Measurements from ENCODE around the gene ACAT2. TPM values are rescaled to one million over a fixed set of nuclear protein-coding genes. Genes with fewer than 3 reads are reported as not detected.

ACAT2 gene
- total RNA-seq, 6 experiments from 2014 or later: 11.2 to 120 (median 52.2) TPM

DNA sequence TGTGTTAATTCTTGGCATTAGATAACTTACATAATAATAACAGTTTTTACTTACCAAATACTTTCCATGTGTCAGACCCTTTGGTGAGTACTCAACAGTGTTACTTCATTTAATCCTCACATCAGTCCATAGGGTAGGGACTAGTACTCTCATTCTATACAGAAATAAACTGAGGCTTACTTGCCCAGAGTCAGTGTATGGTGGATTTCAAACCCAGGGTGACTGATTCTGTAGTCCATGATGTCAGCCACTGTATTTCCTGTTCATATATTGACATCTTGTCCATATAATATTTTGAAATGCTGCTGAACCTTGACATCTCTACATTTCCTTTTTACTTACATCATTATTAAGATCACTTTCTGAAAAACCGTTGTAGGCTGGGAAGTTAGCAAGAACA is 35.7 kb downstream of the ACAT2 start:
- ATAC-seq (no peak), DNase-seq (no peak)
- intact Hi-C loops (cut with DNase I): no loop called here
- H3K36me3 ChIP-seq: peaks cover 3 to 40% (median 20%) of the 10 kb centered on the region in 4 donors
- no peaks in the 10 kb centered on the region for H3K27me3 ChIP-seq
- no peaks in the 10 kb centered on the region for H3K9me3 ChIP-seq
- WGBS (ENCODE audit: insufficient coverage, low coverage, low lambda C conversion rate, missing lambda C conversion rate): 25% methylated on average over 1 of the region's 1 CpG
- H3K4me3 ChIP-seq: no peak overlapping the region
- no peak overlapping the region for H3K27ac ChIP-seq
- no peak for TF ChIP-seq POLR2A (IDR thresholded peaks at IDR 0.05)
- H3K4me1 ChIP-seq: peaks cover 0 to 5% (median 0%) of the 10 kb centered on the region in 4 donors

- Histone ChIP-seq H3K36me3 (peaks cover 3 to 33% (median 15%) of the 10 kb centered on the region in 4 donors), H3K27me3 (no peaks in the 10 kb centered on the region), H3K4me3 (no peak within 1 kb of the TSS), H3K4me1 (peaks cover 0 to 2% (median 0%) of the 10 kb centered on the region in 4 donors), H3K9me3 (no peaks in the 10 kb centered on the region), H3K27ac (no peak within 1 kb of the TSS)
- TF ChIP-seq, protein P1, sequence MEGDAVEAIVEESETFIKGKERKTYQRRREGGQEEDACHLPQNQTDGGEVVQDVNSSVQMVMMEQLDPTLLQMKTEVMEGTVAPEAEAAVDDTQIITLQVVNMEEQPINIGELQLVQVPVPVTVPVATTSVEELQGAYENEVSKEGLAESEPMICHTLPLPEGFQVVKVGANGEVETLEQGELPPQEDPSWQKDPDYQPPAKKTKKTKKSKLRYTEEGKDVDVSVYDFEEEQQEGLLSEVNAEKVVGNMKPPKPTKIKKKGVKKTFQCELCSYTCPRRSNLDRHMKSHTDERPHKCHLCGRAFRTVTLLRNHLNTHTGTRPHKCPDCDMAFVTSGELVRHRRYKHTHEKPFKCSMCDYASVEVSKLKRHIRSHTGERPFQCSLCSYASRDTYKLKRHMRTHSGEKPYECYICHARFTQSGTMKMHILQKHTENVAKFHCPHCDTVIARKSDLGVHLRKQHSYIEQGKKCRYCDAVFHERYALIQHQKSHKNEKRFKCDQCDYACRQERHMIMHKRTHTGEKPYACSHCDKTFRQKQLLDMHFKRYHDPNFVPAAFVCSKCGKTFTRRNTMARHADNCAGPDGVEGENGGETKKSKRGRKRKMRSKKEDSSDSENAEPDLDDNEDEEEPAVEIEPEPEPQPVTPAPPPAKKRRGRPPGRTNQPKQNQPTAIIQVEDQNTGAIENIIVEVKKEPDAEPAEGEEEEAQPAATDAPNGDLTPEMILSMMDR (IDR thresholded peaks at IDR 0.05): no peak
- TF ChIP-seq POLR2A (IDR thresholded peaks at IDR 0.05): no peak
- ATAC-seq: peak in 1 of 4 donors; percentile 19
- intact Hi-C loops (cut with DNase I): no loop called here
- WGBS (ENCODE audit: insufficient coverage, low coverage, low lambda C conversion rate, missing lambda C conversion rate): 95% methylated on average over 13 of the region's 50 CpGs
- DNase-seq: no peak
Measured at GRCh38 chr6:159800141-159800865, 38.5 kb downstream of the ACAT2 start, which contains the start of gene PNLDC1. Gene PNLDC1 (plus strand): TSS chr6:159800276. CDS start chr6:159800308, 32 bp downstream.

DNA sequence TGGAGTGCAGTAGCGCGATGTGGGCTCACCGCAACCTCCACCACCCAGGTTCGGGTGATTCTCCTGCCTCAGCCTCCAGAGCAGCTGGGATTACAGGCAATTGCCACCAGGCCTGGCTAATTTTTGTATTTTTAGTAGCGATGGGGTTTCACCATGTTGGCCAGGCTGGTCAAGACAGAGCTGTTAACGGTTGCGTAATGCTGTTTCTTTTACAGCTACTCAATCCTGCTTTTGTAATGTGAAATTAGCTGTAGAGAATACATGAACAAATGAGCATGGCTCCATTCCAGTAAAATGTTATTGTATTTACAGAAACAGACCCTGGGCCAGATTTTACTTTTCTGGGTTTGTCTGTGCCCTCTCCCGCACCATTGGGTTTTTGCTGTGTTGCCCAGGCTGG is 40.1 kb downstream of the ACAT2 start:
- Histone ChIP-seq H3K4me1 (peaks cover 0 to 9% (median 0%) of the 10 kb centered on the region in 4 donors), H3K4me3 (no peak overlapping the region), H3K36me3 (peaks cover 3 to 25% (median 12%) of the 10 kb centered on the region in 4 donors), H3K27me3 (no peaks in the 10 kb centered on the region), H3K9me3 (no peaks in the 10 kb centered on the region), H3K27ac (no peak overlapping the region)
- 82% methylated on average over 7 of the region's 8 CpGs for WGBS (ENCODE audit: insufficient coverage, low coverage, low lambda C conversion rate, missing lambda C conversion rate)
- no peak for DNase-seq
- intact Hi-C loops (cut with DNase I): no loop called here
- TF ChIP-seq, protein P1 (IDR thresholded peaks at IDR 0.05): no peak
- no peak for TF ChIP-seq POLR2A (IDR thresholded peaks at IDR 0.05)
- ATAC-seq: no peak

DNA sequence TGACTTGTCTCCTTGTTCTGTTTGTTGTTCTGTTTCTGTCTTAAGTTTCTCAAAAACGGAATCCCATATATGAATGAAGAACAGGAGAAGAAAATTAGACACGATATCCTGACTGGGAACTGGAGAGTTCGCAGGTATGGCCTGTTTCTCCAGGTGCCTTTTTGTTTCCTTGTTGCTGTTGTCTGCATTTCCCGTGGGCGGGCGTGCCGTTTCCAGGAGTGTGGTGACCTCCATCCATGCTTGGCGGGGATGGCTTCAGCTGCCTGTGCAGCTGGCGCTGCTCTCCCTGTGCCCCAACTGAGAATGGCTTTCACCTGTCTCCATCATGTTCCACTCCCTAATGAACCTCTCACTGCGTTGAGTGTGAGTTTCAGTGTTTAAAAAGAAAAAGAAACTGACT is 42.7 kb downstream of the ACAT2 start:
- H3K36me3 ChIP-seq: no peaks in the 10 kb centered on the region
- DNase-seq: no peak
- no peaks in the 10 kb centered on the region for H3K27me3 ChIP-seq
- 83% methylated on average over 10 of the region's 10 CpGs for WGBS (ENCODE audit: insufficient coverage, low coverage, low lambda C conversion rate, missing lambda C conversion rate)
- H3K27ac ChIP-seq: no peak overlapping the region
- TF ChIP-seq POLR2A (IDR thresholded peaks at IDR 0.05): no peak
- TF ChIP-seq, protein P1 (IDR thresholded peaks at IDR 0.05): no peak
- peaks cover 0 to 9% (median 0%) of the 10 kb centered on the region in 4 donors for H3K4me1 ChIP-seq
- no peaks in the 10 kb centered on the region for H3K9me3 ChIP-seq
- intact Hi-C loops (cut with DNase I): no loop called here
- H3K4me3 ChIP-seq: no peak overlapping the region
- ATAC-seq: no peak

- ATAC-seq: peak in 2 of 4 donors; percentile 29 to 50
- Histone ChIP-seq H3K36me3 (no peaks in the 10 kb centered on the region), H3K9me3 (no peaks in the 10 kb centered on the region), H3K27me3 (no peaks in the 10 kb centered on the region), H3K4me1 (peaks cover 0 to 9% (median 0%) of the 10 kb centered on the region in 4 donors), H3K27ac (no peak overlapping the region), H3K4me3 (no peak overlapping the region)
- TF ChIP-seq POLR2A (IDR thresholded peaks at IDR 0.05): no peak
- TF ChIP-seq, protein P1 (IDR thresholded peaks at IDR 0.05): no peak
- WGBS (ENCODE audit: insufficient coverage, low coverage, low lambda C conversion rate, missing lambda C conversion rate): 68% methylated on average over 6 of the region's 6 CpGs
- intact Hi-C loops (cut with DNase I): no loop called here
- no peak for DNase-seq
Measured at GRCh38 chr6:159805440-159806020, 43.7 kb downstream of the ACAT2 start.
